ENCODE results near the gene COL17A1. TPM values are rescaled to one million over a fixed set of nuclear protein-coding genes. Genes with fewer than 3 reads are reported as not detected.

Gene COL17A1
- total RNA-seq, 1 donor from 2014 or later = 10.1 TPM

DNA sequence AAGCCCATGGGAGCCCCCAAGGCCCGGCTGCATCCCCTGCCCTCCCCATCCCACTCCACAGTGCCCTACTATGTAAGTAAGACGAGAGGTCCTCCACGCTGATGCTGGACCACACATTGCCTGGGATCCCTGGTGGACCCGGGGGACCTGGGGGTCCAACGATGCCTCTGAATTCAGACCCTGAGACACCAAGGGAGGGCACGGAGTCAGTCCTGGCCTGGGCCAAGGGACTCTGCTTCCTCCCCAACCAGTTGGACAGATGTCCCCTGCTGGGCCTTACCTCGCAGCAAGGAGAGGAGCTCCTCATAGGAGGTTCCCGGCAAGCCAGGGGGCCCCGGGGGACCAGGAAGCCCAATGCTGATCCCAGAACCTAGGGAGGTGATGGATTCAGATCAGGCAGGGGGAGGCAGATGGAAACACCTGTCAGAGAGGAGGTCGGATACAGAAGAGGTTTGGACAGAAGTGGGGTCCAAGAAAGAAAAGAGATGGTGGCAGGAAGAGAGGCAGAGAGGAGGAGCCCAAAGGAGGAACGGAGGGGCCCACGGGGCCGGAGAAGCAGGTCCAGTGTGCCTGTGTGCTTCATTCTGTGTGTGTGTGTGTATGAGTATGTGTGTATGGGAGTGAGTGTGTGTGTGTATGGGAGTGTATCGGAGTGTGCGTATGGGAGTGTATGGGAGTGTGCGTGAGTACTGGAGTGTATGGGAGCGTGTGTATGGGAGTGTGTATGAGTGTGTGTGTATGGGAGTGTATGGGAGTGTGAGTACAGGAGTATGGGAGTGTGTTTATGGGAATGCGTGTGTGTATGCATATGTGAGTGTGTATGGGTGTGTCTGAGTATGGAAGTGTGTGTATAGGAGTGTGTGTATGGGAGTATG, 50.2 kb downstream of the COL17A1 start:
- Histone ChIP-seq H3K27ac (ENCODE audit: low read depth, low read length) (no peak overlapping the region), H4K20me1 (ENCODE audit: insufficient read depth, low read length) (peaks cover 2% of the 10 kb centered on the region), H3K36me3 (ENCODE audit: insufficient read depth, low read length) (peaks cover 7% of the 10 kb centered on the region), H3K27me3 (ENCODE audit: insufficient read depth, low read length) (no peaks in the 10 kb centered on the region), H3K4me3 (ENCODE audit: insufficient read depth, low read depth, low read length) (no peak overlapping the region), H3K9me3 (ENCODE audit: insufficient read depth, low read depth, low read length) (no peaks in the 10 kb centered on the region), H3K4me1 (ENCODE audit: insufficient read depth, low read length) (no peaks in the 10 kb centered on the region), H3K79me2 (ENCODE audit: insufficient read depth, low read length) (no peaks in the 10 kb centered on the region), H2AFZ (ENCODE audit: low read depth, low read length) (no peak overlapping the region), H3K4me2 (ENCODE audit: low read length) (no peak overlapping the region), H3K9ac (ENCODE audit: low read length) (no peak overlapping the region)
- Mint-ChIP-seq H3K36me3 (ENCODE audit: low read depth, unreplicated experiment) (peaks cover 9% of the 10 kb centered on the region), H3K27ac (ENCODE audit: unreplicated experiment) (no peak overlapping the region), H3K4me1 (ENCODE audit: low read depth, unreplicated experiment) (no peaks in the 10 kb centered on the region), H3K27me3 (ENCODE audit: low read depth, unreplicated experiment) (no peaks in the 10 kb centered on the region), H3K9me3 (ENCODE audit: unreplicated experiment) (peaks cover 2% of the 10 kb centered on the region), H3K4me3 (ENCODE audit: unreplicated experiment) (no peak overlapping the region)
- no peak for TF ChIP-seq EZH2 (IDR thresholded peaks at IDR 0.05; ENCODE audit: insufficient read depth, low read length)
- FAIRE-seq (no peak), DNase-seq (ENCODE audit: low read depth) (no peak)

DNA sequence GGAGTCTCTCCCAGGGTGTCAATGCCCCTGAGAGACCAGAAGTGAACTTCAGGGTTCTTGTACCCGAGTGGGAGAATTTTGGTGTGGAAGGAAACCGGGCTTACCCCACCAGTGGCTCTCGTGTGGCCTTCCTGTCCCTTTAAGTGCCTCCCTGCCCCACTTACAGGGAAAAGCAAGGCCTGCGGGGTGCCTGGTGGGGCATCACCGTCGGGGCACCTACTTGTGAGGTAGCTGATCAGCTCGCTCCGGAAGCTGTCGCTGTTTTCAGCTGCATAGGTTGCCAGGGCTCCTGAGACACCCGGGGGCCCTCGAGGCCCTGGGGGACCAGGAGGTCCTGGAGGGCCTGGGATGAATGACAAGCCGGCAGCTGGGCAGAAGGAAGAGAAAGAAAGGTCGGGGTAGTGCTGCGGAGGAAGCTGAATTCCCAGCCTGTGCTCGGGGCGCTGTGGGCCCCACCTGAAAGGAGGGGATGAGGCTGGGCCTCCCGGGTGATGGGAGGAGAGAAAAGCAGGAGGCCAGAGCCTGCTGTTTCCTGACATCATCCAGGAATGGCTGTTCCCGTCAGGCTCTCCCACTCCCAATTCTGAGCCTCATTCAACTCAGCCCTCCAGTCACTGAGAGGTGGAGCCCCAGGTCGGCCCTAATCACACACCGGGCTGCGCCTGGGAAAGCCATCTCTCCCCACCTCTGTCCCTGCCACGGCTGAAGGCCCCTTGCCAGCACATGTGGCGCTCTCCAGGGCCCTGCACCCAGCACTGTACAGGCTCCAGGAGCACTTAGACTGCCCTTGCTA, 51.1 kb downstream of the COL17A1 start:
- DNase-seq (ENCODE audit: low read depth) = no peak
- H3K36me3 Mint-ChIP-seq (ENCODE audit: low read depth, unreplicated experiment) = peaks cover 9% of the 10 kb centered on the region

DNA sequence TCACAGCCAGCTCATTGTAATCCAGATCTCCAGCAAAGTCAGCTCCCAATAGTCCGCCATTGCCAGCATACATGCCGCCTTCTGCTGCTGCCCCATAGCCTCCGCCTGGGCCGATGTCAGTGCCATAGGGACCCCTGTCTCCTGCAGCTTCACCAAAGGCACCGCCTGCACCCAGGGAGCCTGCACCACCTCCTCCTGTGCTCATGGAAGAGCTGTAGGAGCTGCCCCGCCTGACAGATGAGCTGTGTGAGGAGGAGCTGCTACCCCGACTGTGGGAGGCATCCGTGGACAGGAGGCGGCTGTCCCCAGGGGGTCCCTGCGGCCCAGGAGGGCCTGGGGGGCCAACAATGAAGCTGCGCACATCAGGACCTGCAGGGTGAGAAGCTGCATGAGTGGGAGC, 51.7 kb downstream of the COL17A1 start:
- no peak overlapping the region for H3K4me3 Mint-ChIP-seq (ENCODE audit: unreplicated experiment)
- no peaks in the 10 kb centered on the region for H3K9me3 Mint-ChIP-seq (ENCODE audit: unreplicated experiment)
- Histone ChIP-seq H2AFZ (ENCODE audit: low read depth, low read length) (no peak overlapping the region), H4K20me1 (ENCODE audit: insufficient read depth, low read length) (peaks cover 2% of the 10 kb centered on the region), H3K9me3 (ENCODE audit: insufficient read depth, low read depth, low read length) (no peaks in the 10 kb centered on the region), H3K27me3 (ENCODE audit: insufficient read depth, low read length) (no peaks in the 10 kb centered on the region), H3K79me2 (ENCODE audit: insufficient read depth, low read length) (no peaks in the 10 kb centered on the region), H3K4me3 (ENCODE audit: insufficient read depth, low read depth, low read length) (no peak overlapping the region), H3K27ac (ENCODE audit: low read depth, low read length) (no peak overlapping the region), H3K9ac (ENCODE audit: low read length) (no peak overlapping the region), H3K4me2 (ENCODE audit: low read length) (no peak overlapping the region), H3K36me3 (ENCODE audit: insufficient read depth, low read length) (peaks cover 7% of the 10 kb centered on the region), H3K4me1 (ENCODE audit: insufficient read depth, low read length) (no peaks in the 10 kb centered on the region)
- no peak overlapping the region for H3K27ac Mint-ChIP-seq (ENCODE audit: unreplicated experiment)
- H3K36me3 Mint-ChIP-seq (ENCODE audit: low read depth, unreplicated experiment) = peaks cover 9% of the 10 kb centered on the region
- FAIRE-seq (no peak), DNase-seq (ENCODE audit: low read depth) (no peak)
- no peaks in the 10 kb centered on the region for H3K27me3 Mint-ChIP-seq (ENCODE audit: low read depth, unreplicated experiment)
- TF ChIP-seq EZH2 (IDR thresholded peaks at IDR 0.05; ENCODE audit: insufficient read depth, low read length) = no peak
- TF ChIP-seq, protein P1, sequence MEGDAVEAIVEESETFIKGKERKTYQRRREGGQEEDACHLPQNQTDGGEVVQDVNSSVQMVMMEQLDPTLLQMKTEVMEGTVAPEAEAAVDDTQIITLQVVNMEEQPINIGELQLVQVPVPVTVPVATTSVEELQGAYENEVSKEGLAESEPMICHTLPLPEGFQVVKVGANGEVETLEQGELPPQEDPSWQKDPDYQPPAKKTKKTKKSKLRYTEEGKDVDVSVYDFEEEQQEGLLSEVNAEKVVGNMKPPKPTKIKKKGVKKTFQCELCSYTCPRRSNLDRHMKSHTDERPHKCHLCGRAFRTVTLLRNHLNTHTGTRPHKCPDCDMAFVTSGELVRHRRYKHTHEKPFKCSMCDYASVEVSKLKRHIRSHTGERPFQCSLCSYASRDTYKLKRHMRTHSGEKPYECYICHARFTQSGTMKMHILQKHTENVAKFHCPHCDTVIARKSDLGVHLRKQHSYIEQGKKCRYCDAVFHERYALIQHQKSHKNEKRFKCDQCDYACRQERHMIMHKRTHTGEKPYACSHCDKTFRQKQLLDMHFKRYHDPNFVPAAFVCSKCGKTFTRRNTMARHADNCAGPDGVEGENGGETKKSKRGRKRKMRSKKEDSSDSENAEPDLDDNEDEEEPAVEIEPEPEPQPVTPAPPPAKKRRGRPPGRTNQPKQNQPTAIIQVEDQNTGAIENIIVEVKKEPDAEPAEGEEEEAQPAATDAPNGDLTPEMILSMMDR (IDR thresholded peaks at IDR 0.05; ENCODE audit: insufficient read depth, low read depth, low read length) = no peak
- no peaks in the 10 kb centered on the region for H3K4me1 Mint-ChIP-seq (ENCODE audit: low read depth, unreplicated experiment)

More for the DNA sequence above, 51.1 kb downstream of the COL17A1 start:
- Mint-ChIP-seq H3K4me1 (ENCODE audit: low read depth, unreplicated experiment) (no peaks in the 10 kb centered on the region), H3K27me3 (ENCODE audit: low read depth, unreplicated experiment) (no peaks in the 10 kb centered on the region), H3K27ac (ENCODE audit: unreplicated experiment) (no peak overlapping the region), H3K4me3 (ENCODE audit: unreplicated experiment) (no peak overlapping the region), H3K9me3 (ENCODE audit: unreplicated experiment) (peaks cover 2% of the 10 kb centered on the region)
- no peaks in the 10 kb centered on the region for H3K79me2 ChIP-seq (ENCODE audit: insufficient read depth, low read length)
- H3K4me1 ChIP-seq (ENCODE audit: insufficient read depth, low read length) = no peaks in the 10 kb centered on the region
- no peak overlapping the region for H3K27ac ChIP-seq (ENCODE audit: low read depth, low read length)
- no peaks in the 10 kb centered on the region for H3K27me3 ChIP-seq (ENCODE audit: insufficient read depth, low read length)
- H3K9ac ChIP-seq (ENCODE audit: low read length) = no peak overlapping the region
- FAIRE-seq = no peak
- peaks cover 2% of the 10 kb centered on the region for H4K20me1 ChIP-seq (ENCODE audit: insufficient read depth, low read length)
- TF ChIP-seq EZH2 (IDR thresholded peaks at IDR 0.05; ENCODE audit: insufficient read depth, low read length) = no peak
- TF ChIP-seq, protein P1 (IDR thresholded peaks at IDR 0.05; ENCODE audit: insufficient read depth, low read depth, low read length) = no peak
- no peaks in the 10 kb centered on the region for H3K9me3 ChIP-seq (ENCODE audit: insufficient read depth, low read depth, low read length)
- H3K4me3 ChIP-seq (ENCODE audit: insufficient read depth, low read depth, low read length) = no peak overlapping the region
- H2AFZ ChIP-seq (ENCODE audit: low read depth, low read length) = no peak overlapping the region
- H3K4me2 ChIP-seq (ENCODE audit: low read length) = no peak overlapping the region
- peaks cover 7% of the 10 kb centered on the region for H3K36me3 ChIP-seq (ENCODE audit: insufficient read depth, low read length)
